Astrocyte (in vitro differentiated cells and primary cell): ENCODE measurements around the gene ARHGAP9. TPM values are rescaled to one million over a fixed set of nuclear protein-coding genes. Genes with fewer than 3 reads are reported as not detected.

Source experiments
- DNase-seq: peaks from one replicate; pipeline ENCODE4 v3.0.0-alpha.2; 2010; ENCODE audit warnings: low read depth
- FAIRE-seq: peaks from 2 replicates; lab custom pipeline; 2011; peaks lifted over from hg19 to GRCh38; lab: Jason Lieb, UNC
- H2AFZ ChIP-seq: 2 replicates; pipeline ENCODE4 v1.6.0; 2012; ENCODE audit warnings: low read depth, low read length, inconsistent platforms
- H3K27ac ChIP-seq: 2 replicates; pipeline ENCODE4 v1.5.1; 2011; ENCODE audit warnings: low read depth, low read length, inconsistent platforms
- H3K27me3 ChIP-seq: 2 replicates; pipeline ENCODE4 v1.6.0; 2011; ENCODE audit warnings: low read length, inconsistent platforms; ENCODE audit not compliant: insufficient read depth
- H3K36me3 ChIP-seq: 2 replicates; pipeline ENCODE4 v1.5.1; 2011; ENCODE audit warnings: low read length, inconsistent platforms; ENCODE audit not compliant: insufficient read depth
- H3K4me1 ChIP-seq: 2 replicates; pipeline ENCODE4 v1.5.1; 2011; ENCODE audit warnings: low read length, inconsistent platforms; ENCODE audit not compliant: insufficient read depth
- H3K4me2 ChIP-seq: 2 replicates; pipeline ENCODE4 v1.6.0; 2012; ENCODE audit warnings: low read length, inconsistent platforms
- H3K4me3 ChIP-seq: 2 replicates; pipeline ENCODE4 v1.5.1; 2011; ENCODE audit warnings: low read depth, mild to moderate bottlenecking, low read length, inconsistent platforms; ENCODE audit not compliant: insufficient read depth
- H3K79me2 ChIP-seq: 2 replicates; pipeline ENCODE4 v1.6.0; 2012; ENCODE audit warnings: mild to moderate bottlenecking, low read length, inconsistent platforms; ENCODE audit not compliant: insufficient read depth
- H3K9ac ChIP-seq: 2 replicates; pipeline ENCODE4 v1.6.0; 2012; ENCODE audit warnings: mild to moderate bottlenecking, low read length, inconsistent platforms
- H3K9me3 ChIP-seq: 2 replicates; pipeline ENCODE4 v1.5.1; 2012; ENCODE audit warnings: low read depth, mild to moderate bottlenecking, low read length, inconsistent platforms; ENCODE audit not compliant: insufficient read depth
- H4K20me1 ChIP-seq: 2 replicates; pipeline ENCODE4 v1.6.0; 2012; ENCODE audit warnings: low read length, inconsistent platforms; ENCODE audit not compliant: insufficient read depth
- H3K27ac Mint-ChIP-seq: one replicate; pipeline ENCODE4 v1.8.0; 2021; ENCODE audit warnings: mild to moderate bottlenecking, mixed read lengths; ENCODE audit not compliant: unreplicated experiment
- H3K27me3 Mint-ChIP-seq: one replicate; pipeline ENCODE4 v1.8.0; 2021; ENCODE audit warnings: low read depth, mixed read lengths; ENCODE audit not compliant: unreplicated experiment
- H3K36me3 Mint-ChIP-seq: one replicate; pipeline ENCODE4 v1.8.0; 2021; ENCODE audit warnings: low read depth, mixed read lengths; ENCODE audit not compliant: unreplicated experiment
- H3K4me1 Mint-ChIP-seq: one replicate; pipeline ENCODE4 v1.8.0; 2021; ENCODE audit warnings: low read depth, mixed read lengths; ENCODE audit not compliant: unreplicated experiment
- H3K4me3 Mint-ChIP-seq: one replicate; pipeline ENCODE4 v1.8.0; 2021; ENCODE audit warnings: mild to moderate bottlenecking, moderate library complexity, mixed read lengths; ENCODE audit not compliant: unreplicated experiment
- H3K9me3 Mint-ChIP-seq: one replicate; pipeline ENCODE4 v1.8.0; 2021; ENCODE audit warnings: mild to moderate bottlenecking, mixed read lengths; ENCODE audit not compliant: unreplicated experiment
- EZH2 ChIP-seq: IDR thresholded peaks from 2 replicates; pipeline ENCODE4 v1.6.1; 2012; ENCODE audit warnings: mild to moderate bottlenecking, low read length, inconsistent platforms; ENCODE audit not compliant: insufficient read depth
- total RNA-seq: library from RNA; stranded (reverse); gene quantifications from 2 replicates; pipeline ENCODE4 v1.2.1, GENCODE V29; 2021
- TF ChIP-seq, protein P1 (sequence below): IDR thresholded peaks from 2 replicates; pipeline ENCODE4 v1.5.1; 2011; ENCODE audit warnings: low read depth, mild to moderate bottlenecking, inconsistent platforms, low read length, moderate library complexity; ENCODE audit not compliant: insufficient read depth

The ARHGAP9 gene
- total RNA-seq, 1 donor from 2014 or later = 3.1 TPM

DNA sequence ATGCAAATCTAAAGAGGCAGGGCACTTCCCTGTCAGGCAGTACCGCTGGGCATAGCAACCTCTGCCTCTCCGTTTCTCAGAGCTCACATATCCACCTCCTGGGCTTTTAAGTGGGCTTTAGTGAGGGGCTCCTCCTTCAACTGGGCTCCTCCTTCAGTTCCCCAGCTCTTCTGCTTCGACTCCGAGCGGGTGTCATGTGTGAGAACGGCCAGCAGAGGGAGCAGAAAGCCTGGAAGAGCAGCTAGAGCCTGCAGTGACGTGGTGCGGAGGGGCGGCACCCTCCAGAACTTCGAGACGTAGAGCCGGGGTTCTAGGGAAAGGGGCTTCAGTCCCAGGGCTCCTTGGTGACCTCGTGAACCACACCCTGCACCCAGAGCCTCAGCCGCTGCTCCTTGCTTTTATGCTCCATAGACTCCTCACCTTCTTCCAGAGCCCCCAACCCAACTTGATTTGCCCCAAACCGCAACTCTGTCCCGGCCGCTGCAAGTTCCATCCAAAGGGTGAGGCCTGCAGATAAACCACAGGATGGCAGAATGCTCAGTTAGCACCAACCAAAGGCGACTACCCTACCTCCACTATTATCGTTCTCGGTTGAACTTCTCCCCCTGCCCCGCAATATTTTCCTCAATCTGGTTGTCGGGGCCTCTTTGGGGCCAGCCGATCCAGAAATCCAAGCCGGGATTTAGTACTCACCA lies 20.5 kb downstream of the ARHGAP9 start:
- H3K9me3 ChIP-seq = no peaks in the 10 kb centered on the region
- FAIRE-seq = no peak
- peak overlapping the region; percentile 76 for H3K4me3 ChIP-seq
- peaks cover 38% of the 10 kb centered on the region for H3K4me1 Mint-ChIP-seq
- H3K79me2 ChIP-seq = no peaks in the 10 kb centered on the region
- peak overlapping the region; percentile 97 for H2AFZ ChIP-seq
- H3K36me3 Mint-ChIP-seq = no peaks in the 10 kb centered on the region
- H3K27ac ChIP-seq = peak overlapping the region; percentile 28
- peaks cover 24% of the 10 kb centered on the region for H3K4me1 ChIP-seq
- no peaks in the 10 kb centered on the region for H3K36me3 ChIP-seq
- peak; percentile 92 for DNase-seq
- H3K9me3 Mint-ChIP-seq = peaks cover 1% of the 10 kb centered on the region
- peak overlapping the region; percentile 99 for H3K4me2 ChIP-seq
- peak overlapping the region; percentile 61 for H3K9ac ChIP-seq
- peak overlapping the region; percentile 93 for H3K4me3 Mint-ChIP-seq
- H3K27me3 ChIP-seq = peaks cover 5% of the 10 kb centered on the region
- TF ChIP-seq, protein P1, sequence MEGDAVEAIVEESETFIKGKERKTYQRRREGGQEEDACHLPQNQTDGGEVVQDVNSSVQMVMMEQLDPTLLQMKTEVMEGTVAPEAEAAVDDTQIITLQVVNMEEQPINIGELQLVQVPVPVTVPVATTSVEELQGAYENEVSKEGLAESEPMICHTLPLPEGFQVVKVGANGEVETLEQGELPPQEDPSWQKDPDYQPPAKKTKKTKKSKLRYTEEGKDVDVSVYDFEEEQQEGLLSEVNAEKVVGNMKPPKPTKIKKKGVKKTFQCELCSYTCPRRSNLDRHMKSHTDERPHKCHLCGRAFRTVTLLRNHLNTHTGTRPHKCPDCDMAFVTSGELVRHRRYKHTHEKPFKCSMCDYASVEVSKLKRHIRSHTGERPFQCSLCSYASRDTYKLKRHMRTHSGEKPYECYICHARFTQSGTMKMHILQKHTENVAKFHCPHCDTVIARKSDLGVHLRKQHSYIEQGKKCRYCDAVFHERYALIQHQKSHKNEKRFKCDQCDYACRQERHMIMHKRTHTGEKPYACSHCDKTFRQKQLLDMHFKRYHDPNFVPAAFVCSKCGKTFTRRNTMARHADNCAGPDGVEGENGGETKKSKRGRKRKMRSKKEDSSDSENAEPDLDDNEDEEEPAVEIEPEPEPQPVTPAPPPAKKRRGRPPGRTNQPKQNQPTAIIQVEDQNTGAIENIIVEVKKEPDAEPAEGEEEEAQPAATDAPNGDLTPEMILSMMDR = peak; percentile 80
- TF ChIP-seq EZH2 = no peak
- peak overlapping the region; percentile 98 for H3K27ac Mint-ChIP-seq
- peaks cover 8% of the 10 kb centered on the region for H3K27me3 Mint-ChIP-seq
- no peaks in the 10 kb centered on the region for H4K20me1 ChIP-seq

DNA sequence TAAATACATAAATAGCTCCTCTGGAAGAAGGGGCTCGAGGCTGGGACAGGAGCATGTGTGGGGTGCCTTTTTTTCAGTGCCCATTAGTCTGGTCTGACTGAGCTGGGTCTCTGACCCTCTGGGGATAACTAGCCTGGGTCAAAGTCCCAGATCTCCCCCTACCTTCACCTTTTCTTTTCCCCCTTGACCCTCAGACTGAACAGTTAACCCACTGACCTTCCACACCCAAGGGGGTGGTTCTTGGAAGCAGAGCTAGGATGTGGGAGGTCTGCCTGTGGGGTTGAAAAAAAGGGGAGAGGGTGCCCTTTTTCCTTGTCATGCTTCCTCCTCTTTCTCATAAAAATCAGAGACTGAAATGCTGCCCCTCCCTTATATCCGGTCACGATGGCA lies 21.0 kb downstream of the ARHGAP9 start:
- Histone ChIP-seq H2AFZ (peak overlapping the region; percentile 97), H3K4me1 (peaks cover 24% of the 10 kb centered on the region), H3K27ac (peak overlapping the region; percentile 25), H3K4me3 (peak overlapping the region; percentile 76), H3K9me3 (no peaks in the 10 kb centered on the region), H3K9ac (peak overlapping the region; percentile 61), H3K4me2 (peak overlapping the region; percentile 99), H3K79me2 (no peaks in the 10 kb centered on the region), H3K27me3 (peaks cover 5% of the 10 kb centered on the region), H3K36me3 (no peaks in the 10 kb centered on the region), H4K20me1 (no peaks in the 10 kb centered on the region)
- peak overlapping the region; percentile 98 for H3K27ac Mint-ChIP-seq
- H3K36me3 Mint-ChIP-seq = no peaks in the 10 kb centered on the region
- no peak for DNase-seq
- H3K27me3 Mint-ChIP-seq = peaks cover 8% of the 10 kb centered on the region
- no peaks in the 10 kb centered on the region for H3K9me3 Mint-ChIP-seq
- peaks cover 38% of the 10 kb centered on the region for H3K4me1 Mint-ChIP-seq
- FAIRE-seq = peak; percentile 17
- TF ChIP-seq, protein P1 = no peak
- TF ChIP-seq EZH2 = no peak
- peak overlapping the region; percentile 93 for H3K4me3 Mint-ChIP-seq
